Measurements from ENCODE around the gene NUDT22. TPM values are rescaled to one million over a fixed set of nuclear protein-coding genes. Genes with fewer than 3 reads are reported as not detected.

NUDT22 gene
- total RNA-seq, 4 donors from 2014 or later = 44.5 to 66.1 (median 54.4) TPM

GRCh38 chr11:64220271-64220670, 5.8 kb upstream of the NUDT22 start:
- WGBS = 81% methylated on average over 5 of the region's 17 CpGs
- no peaks in the 10 kb centered on the region for H3K9me3 ChIP-seq
- peaks cover 22% of the 10 kb centered on the region for H3K4me1 ChIP-seq
- TF ChIP-seq CTCF (IDR thresholded peaks at IDR 0.05) = no peak
- TF ChIP-seq POLR2AphosphoS5 (IDR thresholded peaks at IDR 0.05) = no peak
- TF ChIP-seq EP300 (IDR thresholded peaks at IDR 0.05) = no peak
- no peak for TF ChIP-seq POLR2A (IDR thresholded peaks at IDR 0.05)
- H3K27me3 ChIP-seq = no peaks in the 10 kb centered on the region
- DNase-seq (ENCODE audit: low spot score in 2 of 2) = no peak
- H3K4me3 ChIP-seq = no peak overlapping the region
- H3K27ac ChIP-seq = no peak overlapping the region
- H3K36me3 ChIP-seq = peaks cover 8% of the 10 kb centered on the region

- Histone ChIP-seq H3K9me3 (no peaks in the 10 kb centered on the region), H3K27me3 (no peaks in the 10 kb centered on the region), H3K27ac (no peak overlapping the region), H3K4me1 (peaks cover 27% of the 10 kb centered on the region), H3K4me3 (no peak overlapping the region), H3K36me3 (peaks cover 8% of the 10 kb centered on the region)
- TF ChIP-seq CTCF (IDR thresholded peaks at IDR 0.05) (no peak), EP300 (IDR thresholded peaks at IDR 0.05) (no peak), POLR2AphosphoS5 (IDR thresholded peaks at IDR 0.05) (no peak), POLR2A (IDR thresholded peaks at IDR 0.05) (no peak)
- no peak for DNase-seq (ENCODE audit: low spot score in 2 of 2)
- 82% methylated on average over 5 of the region's 14 CpGs for WGBS
Measured at GRCh38 chr11:64220798-64221197, 5.3 kb upstream of the NUDT22 start.

- TF ChIP-seq EP300 (IDR thresholded peaks at IDR 0.05) (no peak), CTCF (IDR thresholded peaks at IDR 0.05) (no peak), POLR2AphosphoS5 (IDR thresholded peaks at IDR 0.05) (no peak), POLR2A (IDR thresholded peaks at IDR 0.05) (no peak)
- Histone ChIP-seq H3K27ac (no peak overlapping the region), H3K9me3 (no peaks in the 10 kb centered on the region), H3K4me1 (peaks cover 40% of the 10 kb centered on the region), H3K4me3 (no peak overlapping the region), H3K36me3 (peaks cover 8% of the 10 kb centered on the region), H3K27me3 (no peaks in the 10 kb centered on the region)
- WGBS = 36% methylated on average over 6 of the region's 9 CpGs
- no peak for DNase-seq (ENCODE audit: low spot score in 2 of 2)
Measured at GRCh38 chr11:64222651-64223000, 3.4 kb upstream of the NUDT22 start.

GRCh38 chr11:64223001-64223651, 2.9 kb upstream of the NUDT22 start:
- TF ChIP-seq POLR2AphosphoS5 (IDR thresholded peaks at IDR 0.05) = no peak
- TF ChIP-seq CTCF (IDR thresholded peaks at IDR 0.05) = no peak
- TF ChIP-seq EP300 (IDR thresholded peaks at IDR 0.05) = no peak
- TF ChIP-seq POLR2A (IDR thresholded peaks at IDR 0.05) = no peak
- no peak overlapping the region for H3K27ac ChIP-seq
- WGBS = 72% methylated on average over 12 of the region's 24 CpGs
- H3K9me3 ChIP-seq = no peaks in the 10 kb centered on the region
- H3K4me1 ChIP-seq = peaks cover 45% of the 10 kb centered on the region
- peak in 1 of 2 donors; percentile 66 for DNase-seq (ENCODE audit: low spot score in 2 of 2)
- no peak overlapping the region for H3K4me3 ChIP-seq
- H3K27me3 ChIP-seq = no peaks in the 10 kb centered on the region
- peaks cover 8% of the 10 kb centered on the region for H3K36me3 ChIP-seq

GRCh38 chr11:64224151-64224890, 1.8 kb upstream of the NUDT22 start:
- peaks cover 8% of the 10 kb centered on the region for H3K36me3 ChIP-seq
- H3K4me3 ChIP-seq = no peak overlapping the region
- H3K9me3 ChIP-seq = no peaks in the 10 kb centered on the region
- peak in 1 of 2 donors; percentile 66 for DNase-seq (ENCODE audit: low spot score in 2 of 2)
- TF ChIP-seq CTCF (IDR thresholded peaks at IDR 0.05) (no peak), POLR2AphosphoS5 (IDR thresholded peaks at IDR 0.05) (no peak), POLR2A (IDR thresholded peaks at IDR 0.05) (no peak), EP300 (IDR thresholded peaks at IDR 0.05) (no peak)
- peaks cover 48% of the 10 kb centered on the region for H3K4me1 ChIP-seq
- H3K27ac ChIP-seq = peak overlapping the region; percentile 89
- 87% methylated on average over 15 of the region's 17 CpGs for WGBS
- no peaks in the 10 kb centered on the region for H3K27me3 ChIP-seq
